ENCODE data around the gene MYO7B.
A peak's percentile ranks its signal among the peaks of the same experiment; 100 is the strongest.

MYO7B gene

DNA sequence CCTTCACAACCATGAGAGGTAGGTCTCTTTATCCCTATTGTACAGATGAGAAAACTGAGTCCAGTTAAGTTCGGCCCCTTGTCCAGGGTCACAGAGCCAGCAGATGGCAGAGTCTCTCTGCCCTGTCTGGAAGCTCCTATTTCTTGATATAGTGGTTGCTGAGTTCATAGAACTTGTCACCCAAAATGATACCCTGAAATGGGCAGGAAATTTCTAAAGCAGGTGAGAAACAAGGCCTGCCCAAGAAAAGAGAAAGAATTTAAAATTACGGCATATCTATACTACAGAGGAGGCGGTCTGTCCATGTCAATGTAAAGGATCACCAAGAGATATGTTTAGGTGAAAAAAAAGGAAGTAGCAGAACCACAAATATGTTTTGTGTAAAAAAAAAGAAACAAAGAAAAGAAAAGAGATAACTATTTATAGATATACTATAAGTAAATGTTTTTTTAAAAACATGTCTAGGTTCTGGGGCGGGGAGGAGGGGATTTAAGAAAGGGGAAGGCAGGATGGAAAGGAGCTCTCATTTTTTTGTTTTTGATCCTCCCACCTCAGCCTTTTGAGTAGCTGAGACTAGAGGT lies 39.8 kb downstream of the MYO7B start:
- peak; percentile 28 for DNase-seq

- DNase-seq = no peak
Measured at GRCh38 chr2:127575941-127576432, 40.5 kb downstream of the MYO7B start.

DNA sequence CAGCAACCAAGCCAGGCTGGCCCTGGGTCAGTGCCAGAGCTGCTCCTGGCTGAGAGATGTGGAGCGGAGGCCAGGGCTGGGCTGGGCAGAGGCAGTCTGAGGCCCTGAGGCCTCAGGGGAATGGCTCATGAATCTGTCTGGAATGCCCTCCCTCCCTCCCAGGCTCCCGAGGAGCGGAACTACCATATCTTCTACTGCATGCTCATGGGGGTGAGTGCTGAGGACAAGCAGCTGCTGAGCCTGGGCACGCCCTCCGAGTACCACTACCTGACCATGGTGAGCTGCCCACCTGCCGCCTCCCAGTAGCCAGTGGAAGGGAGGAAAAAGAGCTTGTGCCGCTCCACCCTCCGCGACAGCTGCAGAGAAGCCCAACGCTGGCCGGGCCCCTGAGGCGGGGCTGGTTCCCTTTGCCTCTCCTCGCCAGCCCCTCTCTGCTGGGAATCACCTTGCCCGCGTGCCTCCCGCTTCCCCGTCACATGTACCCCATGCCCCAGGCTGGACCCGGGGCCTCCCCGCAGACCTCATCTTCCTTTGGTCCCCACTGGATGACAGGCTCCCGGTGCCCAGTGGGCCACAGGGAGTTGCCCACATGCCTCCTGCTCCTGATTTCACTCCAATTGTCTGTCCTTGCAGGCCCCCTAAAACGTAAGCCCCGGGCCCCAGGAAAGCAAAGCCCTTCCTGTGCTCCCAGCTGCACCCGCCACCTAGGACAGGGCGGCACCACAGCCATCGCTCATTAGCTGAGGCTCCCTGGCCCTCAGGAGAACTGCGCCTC lies 41.1 kb downstream of the MYO7B start:
- no peak for DNase-seq

GRCh38 chr2:127577208-127577475 lies 41.7 kb downstream of the MYO7B start:
- DNase-seq = no peak

DNA sequence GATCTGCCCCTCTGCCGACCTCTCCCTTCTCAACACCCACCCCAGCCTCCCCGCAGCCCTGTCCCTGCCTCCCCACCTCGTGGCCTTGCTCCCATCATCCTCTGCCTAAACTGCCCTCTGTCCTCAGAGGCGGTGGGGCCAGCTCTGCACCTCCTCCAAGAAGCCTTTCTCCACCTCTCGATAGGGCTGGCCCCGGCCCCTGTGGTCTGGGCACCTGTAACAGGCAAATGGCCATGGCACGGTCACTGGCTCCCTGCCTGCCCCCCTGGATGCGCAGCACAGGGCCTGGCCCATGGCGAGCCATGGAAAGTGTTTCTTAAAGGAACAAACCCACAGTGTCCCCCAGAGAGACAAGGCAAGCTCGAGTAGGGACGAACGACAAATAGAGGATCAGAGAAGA lies 42.0 kb downstream of the MYO7B start:
- DNase-seq = no peak

- no peak for DNase-seq
Measured at GRCh38 chr2:127577973-127578372, 42.5 kb downstream of the MYO7B start.

DNA sequence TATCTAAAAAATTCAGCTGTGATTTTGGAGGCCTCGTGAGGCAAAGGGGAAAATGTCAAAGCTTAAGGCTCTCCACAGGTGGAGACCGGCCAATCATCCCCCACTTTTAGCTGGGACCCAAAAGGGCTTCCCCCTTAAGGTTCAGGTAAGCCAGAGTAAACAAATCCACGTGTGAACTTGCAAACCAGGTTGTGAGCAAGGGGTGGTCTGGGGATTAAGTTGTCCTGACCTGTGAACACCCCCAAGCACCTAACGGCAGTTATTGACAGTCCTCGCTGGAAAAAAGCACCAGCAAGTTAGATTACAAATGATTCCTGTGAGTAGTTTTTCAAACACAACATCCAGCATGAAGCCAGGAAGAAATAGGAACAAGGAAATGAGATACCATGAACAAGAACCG lies 42.9 kb downstream of the MYO7B start:
- no peak for DNase-seq

DNA sequence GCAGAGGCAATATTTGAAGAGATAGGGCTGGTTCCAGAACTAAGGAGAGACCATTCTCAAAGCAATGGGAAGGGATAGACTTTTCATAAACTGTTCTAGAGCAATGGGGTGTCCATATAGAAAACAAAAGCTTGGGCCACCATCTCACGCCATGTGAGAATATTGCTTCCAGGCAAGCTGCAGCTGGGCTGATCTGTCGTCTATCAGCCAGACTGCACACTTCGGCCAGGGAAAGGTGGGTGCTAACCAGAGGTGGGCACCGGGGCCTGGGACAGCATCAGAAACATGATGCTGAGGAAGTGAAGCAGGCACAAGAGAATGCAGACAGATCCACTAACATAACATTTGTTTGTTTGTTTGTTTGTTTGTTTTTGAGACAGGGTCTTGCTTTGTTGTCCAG lies 43.7 kb downstream of the MYO7B start:
- DNase-seq = no peak

- DNase-seq = no peak
Measured at GRCh38 chr2:127580167-127581049, 44.9 kb downstream of the MYO7B start.

GRCh38 chr2:127581050-127581345 lies 45.5 kb downstream of the MYO7B start:
- no peak for DNase-seq

GRCh38 chr2:127581516-127582490 lies 46.3 kb downstream of the MYO7B start:
- DNase-seq = no peak

GRCh38 chr2:127582863-127583861 lies 47.7 kb downstream of the MYO7B start:
- no peak for DNase-seq

- no peak for DNase-seq
Measured at GRCh38 chr2:127584047-127584446, 48.6 kb downstream of the MYO7B start.

DNA sequence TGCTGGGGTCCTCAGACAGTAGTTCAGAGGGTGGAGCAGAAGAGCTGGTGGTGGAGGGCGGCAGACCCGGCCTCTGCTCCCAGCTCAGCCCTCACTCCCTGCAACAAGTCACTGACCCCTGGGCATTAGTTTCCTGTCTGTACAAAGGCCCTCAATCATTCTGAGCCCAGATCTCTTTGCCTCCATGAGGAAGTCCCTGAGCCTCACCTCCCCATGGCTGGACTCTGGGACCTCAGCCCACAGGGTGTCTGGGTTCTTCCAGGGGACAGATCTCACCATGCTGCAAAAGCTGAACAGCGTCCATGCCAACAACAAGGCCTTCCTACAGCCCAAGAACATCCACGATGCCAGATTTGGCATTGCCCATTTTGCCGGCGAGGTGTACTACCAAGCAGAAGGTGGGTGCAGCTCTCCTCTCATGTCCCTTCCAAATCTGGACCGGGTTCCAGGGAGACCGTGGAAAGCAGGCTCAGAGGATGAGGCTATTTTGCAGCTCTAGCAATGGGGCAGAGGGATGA lies 49.1 kb downstream of the MYO7B start:
- DNase-seq = no peak

DNA sequence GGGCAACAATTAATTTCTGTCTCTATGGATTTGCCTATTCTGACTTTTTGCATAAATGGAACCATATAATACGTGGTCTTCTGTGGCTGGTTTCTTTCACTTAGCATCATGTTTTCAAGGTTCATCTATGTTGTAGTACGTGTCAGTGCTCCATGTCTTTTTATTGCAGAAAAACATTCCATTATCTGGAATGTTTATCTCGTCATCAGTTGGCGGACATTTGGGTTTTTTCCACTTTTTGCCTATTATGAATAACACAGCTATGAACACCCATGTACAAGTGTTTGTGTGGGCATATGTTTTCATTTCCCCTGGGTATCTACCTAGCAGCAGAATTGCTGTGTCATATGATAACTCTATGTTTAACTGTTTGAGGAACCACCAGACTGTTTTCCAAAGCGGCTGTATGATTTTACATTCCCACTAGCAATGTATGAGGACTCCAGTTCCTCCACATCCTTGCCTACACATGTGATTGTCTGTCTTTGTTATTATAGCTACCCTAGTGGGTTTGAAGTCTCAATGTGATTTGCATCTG lies 49.9 kb downstream of the MYO7B start:
- DNase-seq = no peak

- DNase-seq = no peak
Measured at GRCh38 chr2:127586136-127586535, 50.7 kb downstream of the MYO7B start.

DNA sequence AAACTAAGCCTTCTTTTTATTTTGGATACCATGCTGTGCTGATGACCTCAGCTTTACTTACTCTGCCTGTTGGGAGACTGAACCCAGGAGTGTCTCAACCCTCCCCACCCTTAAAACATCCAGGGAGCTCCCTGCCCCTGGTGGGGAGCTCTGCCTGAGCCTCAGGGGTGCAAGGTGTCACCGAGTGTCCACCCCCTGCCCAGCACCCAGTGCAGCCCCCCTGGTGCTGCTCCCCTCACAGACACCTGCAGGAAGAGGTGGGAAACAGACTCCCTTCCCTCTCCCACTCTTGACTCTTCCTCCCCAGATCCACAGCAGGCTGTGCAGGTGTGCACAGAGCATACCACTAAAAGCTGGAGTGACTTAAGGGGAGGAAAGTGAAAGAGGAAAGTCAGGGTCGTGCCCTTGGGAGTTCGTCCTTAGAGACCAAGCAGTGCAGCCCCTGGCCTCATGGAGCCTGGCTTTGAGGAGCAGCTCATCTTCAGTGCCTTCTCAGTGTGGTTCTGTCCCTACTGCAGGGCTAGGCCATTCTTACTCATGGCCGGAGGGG lies 51.3 kb downstream of the MYO7B start:
- DNase-seq = no peak

- DNase-seq = no peak
Measured at GRCh38 chr2:127588241-127588640, 52.8 kb downstream of the MYO7B start.

DNA sequence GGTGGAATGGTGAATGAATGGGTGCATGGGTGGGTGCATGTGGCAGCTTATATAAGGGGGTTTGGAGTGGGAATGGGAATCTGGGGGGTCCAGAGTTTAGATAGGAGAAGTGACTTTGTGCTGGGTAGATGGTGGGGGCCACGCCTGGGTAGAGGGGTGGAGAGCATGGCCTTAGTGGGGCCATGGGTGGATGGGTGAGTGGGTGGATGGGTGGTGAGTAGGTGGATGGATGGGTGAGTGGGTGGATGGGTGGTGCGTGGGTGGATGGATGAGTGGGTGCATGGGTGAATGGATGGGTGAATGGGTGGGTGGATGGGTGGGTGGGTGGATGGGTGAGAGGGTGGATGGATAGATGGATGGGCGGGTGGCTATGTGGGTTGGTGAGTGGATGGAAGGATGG lies 53.9 kb downstream of the MYO7B start:
- DNase-seq = no peak

- no peak for DNase-seq
Measured at GRCh38 chr2:127589841-127590240, 54.4 kb downstream of the MYO7B start.

Measured in hematopoietic multipotent progenitor cell treated with erythropoietin and hydrocortisone succinate and interleukin-3 and kit ligand, for 6 days (in vitro differentiated cells).